OCI-LY3 (cell line): Measurements from ENCODE around the gene NFIB.

Experiments used
- H2AFZ ChIP-seq: fragments of 200-600, 300-600 bp; shearing (Covaris generic); 2 replicates; pipeline ENCODE4 v1.6.0; 2014; ENCODE audit warnings: antibody characterized with exemption, low read depth, low read length
- H3K27ac ChIP-seq: fragments of 200-600, 300-600 bp; sonication (generic); 2 replicates; pipeline ENCODE4 v1.5.1; 2014; ENCODE audit warnings: mild to moderate bottlenecking, low read length, moderate library complexity, mixed read lengths
- H3K27me3 ChIP-seq: fragments of 200-600, 300-600 bp; sonication (generic); 2 replicates; pipeline ENCODE4 v1.6.1; 2014; ENCODE audit warnings: low read depth, low read length, mixed read lengths
- H3K36me3 ChIP-seq: fragments of 200-600, 300-600 bp; sonication (generic); replicated peaks from 2 replicates; pipeline ENCODE3; 2014; ENCODE audit warnings: low read depth, low read length, mixed read lengths
- H3K4me1 ChIP-seq: fragments of 300-600, 200-600 bp; sonication (generic); 2 replicates; pipeline ENCODE4 v1.6.1; 2014; ENCODE audit warnings: low read length, mixed read lengths
- H3K4me2 ChIP-seq: fragments of 200-600, 300-600 bp; sonication (generic); 2 replicates; pipeline ENCODE4 v1.6.1; 2014; ENCODE audit warnings: low read length, mixed read lengths
- H3K4me3 ChIP-seq: fragments of 300-600, 200-600 bp; sonication (generic); 2 replicates; pipeline ENCODE4 v1.5.1; 2014; ENCODE audit warnings: antibody characterized with exemption, mild to moderate bottlenecking, low read length, moderate library complexity
- H3K79me2 ChIP-seq: fragments of 300-600, 200-600 bp; shearing (Covaris generic); 2 replicates; pipeline ENCODE4 v1.6.1; 2014; ENCODE audit warnings: mild to moderate bottlenecking, low read length, mixed read lengths
- H3K9ac ChIP-seq: fragments of 300-600, 200-600 bp; shearing (Covaris generic); 2 replicates; pipeline ENCODE4 v1.6.0; 2014; ENCODE audit warnings: mild to moderate bottlenecking, low read length, moderate library complexity
- H3K9me3 ChIP-seq: fragments of 200-600, 300-600 bp; shearing (Covaris generic); 2 replicates; pipeline ENCODE4 v1.6.1; 2014; ENCODE audit warnings: low read length, mixed read lengths; ENCODE audit not compliant: insufficient read depth
- H4K20me1 ChIP-seq: fragments of 200-600, 300-600 bp; sonication (generic); 2 replicates; pipeline ENCODE4 v1.6.1; 2016; ENCODE audit warnings: low read length, mixed read lengths; ENCODE audit not compliant: insufficient read depth
- CTCF ChIP-seq: fragments of 200-600, 300-600 bp; sonication (generic); IDR thresholded peaks from 2 replicates; pipeline ENCODE4 v1.5.1; 2014; ENCODE audit warnings: antibody characterized with exemption, low read length, low read depth
- EZH2phosphoT487 ChIP-seq: fragments of 200-600 bp; shearing (Covaris generic); IDR thresholded peaks from 2 replicates; pipeline ENCODE4 v1.6.1; 2018; ENCODE audit warnings: antibody characterized with exemption, mixed run types, low read depth

Gene NFIB

GRCh38 chr9:14349146-14349446, 35.2 kb upstream of the NFIB start:
- H3K9me3 ChIP-seq = no peaks in the 10 kb centered on the region
- TF ChIP-seq CTCF = no peak
- no peak for TF ChIP-seq EZH2phosphoT487
- no peaks in the 10 kb centered on the region for H4K20me1 ChIP-seq
- H2AFZ ChIP-seq = no peak overlapping the region
- H3K4me3 ChIP-seq = no peak overlapping the region
- H3K36me3 ChIP-seq = no peaks in the 10 kb centered on the region
- H3K27ac ChIP-seq = no peak overlapping the region
- no peaks in the 10 kb centered on the region for H3K79me2 ChIP-seq
- H3K4me2 ChIP-seq = no peak overlapping the region
- no peak overlapping the region for H3K9ac ChIP-seq
- no peaks in the 10 kb centered on the region; the same call in none of the 2 replicates for H3K4me1 ChIP-seq
- H3K27me3 ChIP-seq = peaks cover 11% of the 10 kb centered on the region; the same call in 1 of the 2 replicates

GRCh38 chr9:14348373-14349145, 34.6 kb upstream of the NFIB start:
- Histone ChIP-seq H3K4me2 (no peak overlapping the region), H3K27me3 (peaks cover 12% of the 10 kb centered on the region), H2AFZ (no peak overlapping the region)

GRCh38 chr9:14348123-14348372, 34.1 kb upstream of the NFIB start:
- no peak overlapping the region for H3K27ac ChIP-seq
- H3K4me1 ChIP-seq = peaks cover 3% of the 10 kb centered on the region; the same call in 1 of the 2 replicates
- no peak overlapping the region for H3K4me2 ChIP-seq
- no peak overlapping the region for H2AFZ ChIP-seq
- TF ChIP-seq CTCF (no peak), EZH2phosphoT487 (no peak)
- peaks cover 17% of the 10 kb centered on the region for H3K27me3 ChIP-seq
- H3K9me3 ChIP-seq = no peaks in the 10 kb centered on the region
- no peak overlapping the region for H3K9ac ChIP-seq
- H3K4me3 ChIP-seq = no peak overlapping the region
- H4K20me1 ChIP-seq = no peaks in the 10 kb centered on the region
- H3K79me2 ChIP-seq = no peaks in the 10 kb centered on the region
- H3K36me3 ChIP-seq = no peaks in the 10 kb centered on the region

More at GRCh38 chr9:14348373-14349145, 34.6 kb upstream of the NFIB start:
- H3K9ac ChIP-seq = no peak overlapping the region
- no peaks in the 10 kb centered on the region; the same call in none of the 2 replicates for H3K4me1 ChIP-seq
- no peaks in the 10 kb centered on the region for H3K79me2 ChIP-seq
- TF ChIP-seq EZH2phosphoT487 = no peak
- no peak for TF ChIP-seq CTCF
- no peak overlapping the region for H3K27ac ChIP-seq
- H3K4me3 ChIP-seq = no peak overlapping the region
- H4K20me1 ChIP-seq = no peaks in the 10 kb centered on the region
- H3K36me3 ChIP-seq = no peaks in the 10 kb centered on the region
- no peaks in the 10 kb centered on the region for H3K9me3 ChIP-seq

- no peak overlapping the region for H3K4me2 ChIP-seq
- H3K4me1 ChIP-seq = peaks cover 7% of the 10 kb centered on the region
- H3K9ac ChIP-seq = no peak overlapping the region
- no peak for TF ChIP-seq EZH2phosphoT487
- TF ChIP-seq CTCF = no peak
- H3K27ac ChIP-seq = no peak overlapping the region
- H3K79me2 ChIP-seq = no peaks in the 10 kb centered on the region
- H3K36me3 ChIP-seq = no peaks in the 10 kb centered on the region
- H4K20me1 ChIP-seq = no peaks in the 10 kb centered on the region
- H3K27me3 ChIP-seq = peaks cover 22% of the 10 kb centered on the region
- H3K9me3 ChIP-seq = no peaks in the 10 kb centered on the region
- H2AFZ ChIP-seq = no peak overlapping the region
- H3K4me3 ChIP-seq = no peak overlapping the region
Measured at GRCh38 chr9:14347406-14348122, 33.6 kb upstream of the NFIB start.
